Transverse colon (tissue), 3 donors: ENCODE measurements around the gene CGNL1.

ENCODE experiments used
- EP300 ChIP-seq: sonication (generic); formaldehyde crosslinking; IDR thresholded peaks from one replicate; pipeline ENCODE4 v1.6.1; 2017; ENCODE audit warnings: antibody characterized with exemption, low read depth
- POLR2A ChIP-seq: fragments of 450-650 bp; IDR thresholded peaks from one replicate; pipeline ENCODE4 v1.6.1; 2016; ENCODE audit warnings: antibody characterized with exemption, mild to moderate bottlenecking, moderate library complexity
- TF ChIP-seq, protein P1 (sequence below), 5 experiments: fragments of 200-600 bp in 3 of 5; fragments of 450-650 bp in 2 of 5; sonication (generic) in 3 of 5; IDR thresholded peaks; 1 replicate in 2 of 5; 2 replicates in 3 of 5; pipeline ENCODE4 v1.5.1; 2016 to 2017; ENCODE audit warnings: antibody characterized with exemption in 5 of 5, inconsistent platforms in 3 of 5, mild to moderate bottlenecking in 2 of 5, moderate library complexity in 1 of 5

DNA sequence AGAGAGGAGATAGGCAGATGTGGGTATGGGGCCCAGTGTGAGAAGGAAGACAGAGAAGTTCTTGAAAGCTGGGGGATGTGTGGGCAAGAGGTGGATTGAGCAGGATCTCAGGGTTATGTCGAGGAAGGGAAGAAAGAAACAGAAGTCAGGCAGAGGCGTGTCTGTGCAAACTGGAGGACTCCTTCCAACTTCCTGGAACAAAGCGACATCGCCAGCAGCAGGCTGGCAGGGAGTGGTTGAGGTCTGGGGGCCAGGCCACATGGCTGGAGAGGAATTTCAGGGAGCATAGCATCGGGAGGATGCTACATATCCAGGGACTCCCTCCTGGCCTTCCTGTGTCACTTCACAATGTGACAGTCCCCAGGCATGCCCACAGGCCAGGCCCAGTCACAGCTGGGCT is 172.5 kb downstream of the CGNL1 start:
- TF ChIP-seq POLR2A (peak; percentile 8), EP300 (no peak)
- TF ChIP-seq, protein P1, sequence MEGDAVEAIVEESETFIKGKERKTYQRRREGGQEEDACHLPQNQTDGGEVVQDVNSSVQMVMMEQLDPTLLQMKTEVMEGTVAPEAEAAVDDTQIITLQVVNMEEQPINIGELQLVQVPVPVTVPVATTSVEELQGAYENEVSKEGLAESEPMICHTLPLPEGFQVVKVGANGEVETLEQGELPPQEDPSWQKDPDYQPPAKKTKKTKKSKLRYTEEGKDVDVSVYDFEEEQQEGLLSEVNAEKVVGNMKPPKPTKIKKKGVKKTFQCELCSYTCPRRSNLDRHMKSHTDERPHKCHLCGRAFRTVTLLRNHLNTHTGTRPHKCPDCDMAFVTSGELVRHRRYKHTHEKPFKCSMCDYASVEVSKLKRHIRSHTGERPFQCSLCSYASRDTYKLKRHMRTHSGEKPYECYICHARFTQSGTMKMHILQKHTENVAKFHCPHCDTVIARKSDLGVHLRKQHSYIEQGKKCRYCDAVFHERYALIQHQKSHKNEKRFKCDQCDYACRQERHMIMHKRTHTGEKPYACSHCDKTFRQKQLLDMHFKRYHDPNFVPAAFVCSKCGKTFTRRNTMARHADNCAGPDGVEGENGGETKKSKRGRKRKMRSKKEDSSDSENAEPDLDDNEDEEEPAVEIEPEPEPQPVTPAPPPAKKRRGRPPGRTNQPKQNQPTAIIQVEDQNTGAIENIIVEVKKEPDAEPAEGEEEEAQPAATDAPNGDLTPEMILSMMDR (IDR thresholded peaks at IDR 0.05) = no peak
